Activated naive CD4-positive, alpha-beta T cell treated with anti-CD3 and anti-CD28 coated beads, Interleukin-2, amount 50 U/mL, for 24 hours (primary cell): ENCODE results near the gene YAP1.

Experiments used
- H3K27ac Mint-ChIP-seq: one replicate; pipeline ENCODE4 v1.8.0; 2021; ENCODE audit warnings: mild to moderate bottlenecking, mixed read lengths
- H3K27me3 Mint-ChIP-seq: one replicate; pipeline ENCODE4 v1.8.0; 2021; ENCODE audit warnings: mixed read lengths
- H3K36me3 Mint-ChIP-seq: one replicate; pipeline ENCODE4 v1.8.0; 2021; ENCODE audit warnings: mixed read lengths
- H3K4me1 Mint-ChIP-seq: one replicate; pipeline ENCODE4 v1.8.0; 2021; ENCODE audit warnings: mixed read lengths
- H3K4me3 Mint-ChIP-seq: one replicate; pipeline ENCODE4 v1.8.0; 2021; ENCODE audit warnings: mild to moderate bottlenecking, mixed read lengths
- H3K9me3 Mint-ChIP-seq: one replicate; pipeline ENCODE4 v1.8.0; 2021; ENCODE audit warnings: mixed read lengths

YAP1 gene

GRCh38 chr11:102280245-102280833 lies 170.1 kb downstream of the YAP1 start:
- H3K36me3 Mint-ChIP-seq, result no peaks in the 10 kb centered on the region
- H3K27me3 Mint-ChIP-seq, result no peaks in the 10 kb centered on the region
- H3K27ac Mint-ChIP-seq, result no peak overlapping the region
- H3K4me3 Mint-ChIP-seq, result no peak overlapping the region
- H3K4me1 Mint-ChIP-seq, result peaks cover 12% of the 10 kb centered on the region
- H3K9me3 Mint-ChIP-seq, result no peaks in the 10 kb centered on the region
